ENCODE data around the gene MUC5B.

The MUC5B gene

DNA sequence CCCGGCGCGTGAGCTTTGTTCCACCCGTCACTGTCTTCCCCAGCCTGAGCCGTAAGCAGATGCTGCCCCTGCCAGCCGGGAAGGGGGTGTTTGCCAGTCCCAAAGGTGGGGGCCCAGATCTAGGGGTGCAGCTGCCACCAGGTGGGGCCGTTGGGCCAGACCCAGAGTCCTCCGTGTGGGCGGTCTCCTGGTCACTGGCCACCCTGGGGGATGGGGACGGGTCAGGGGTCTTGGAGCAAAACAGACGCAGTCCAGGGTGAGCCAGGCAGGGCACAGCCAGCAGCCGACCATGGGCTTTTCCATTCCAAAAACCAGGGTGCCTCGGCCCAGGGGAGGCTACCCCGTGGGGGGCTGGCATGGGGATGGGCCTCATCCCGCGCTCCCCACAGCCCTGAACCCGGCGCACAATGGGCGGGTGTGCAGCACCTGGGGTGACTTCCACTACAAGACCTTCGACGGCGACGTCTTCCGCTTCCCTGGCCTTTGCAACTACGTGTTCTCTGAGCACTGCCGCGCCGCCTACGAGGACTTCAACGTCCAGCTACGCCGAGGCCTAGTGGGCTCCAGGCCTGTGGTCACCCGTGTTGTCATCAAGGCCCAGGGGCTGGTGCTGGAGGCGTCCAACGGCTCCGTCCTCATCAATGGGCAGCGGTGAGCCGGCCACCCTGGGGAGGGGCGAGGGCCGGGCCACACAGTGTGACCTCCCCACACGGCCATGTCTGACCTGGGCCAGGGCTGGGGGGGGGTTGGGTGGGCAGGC lies 3.5 kb downstream of the MUC5B start:
- H3K9me2 ChIP-seq (ENCODE audit: low read depth, low read length): no peaks in the 10 kb centered on the region
- H3K4me1 ChIP-seq (ENCODE audit: insufficient read depth, low read length, severe bottlenecking): no peaks in the 10 kb centered on the region
- H3K36me3 ChIP-seq (ENCODE audit: insufficient read depth, low read length): no peaks in the 10 kb centered on the region
- no peak overlapping the region for H3K9ac ChIP-seq (ENCODE audit: low read length)
- H3K4me3 ChIP-seq (ENCODE audit: low read depth, low read length, poor library complexity, severe bottlenecking): no peak overlapping the region
- TF ChIP-seq EZH2 (IDR thresholded peaks at IDR 0.05; ENCODE audit: borderline replicate concordance, low read length) (no peak), CTCF (IDR thresholded peaks at IDR 0.05; ENCODE audit: low read length) (no peak)
- no peak overlapping the region for H2AFZ ChIP-seq (ENCODE audit: low read length)
- H3K79me2 ChIP-seq (ENCODE audit: insufficient read depth, low read length): no peaks in the 10 kb centered on the region
- no peaks in the 10 kb centered on the region for H4K20me1 ChIP-seq (ENCODE audit: insufficient read depth, low read length)
- no peak overlapping the region for H3K27ac ChIP-seq (ENCODE audit: low read depth, low read length, poor library complexity, severe bottlenecking)
- no peaks in the 10 kb centered on the region for H3K27me3 ChIP-seq (ENCODE audit: insufficient read depth, low read length)
- H3K4me2 ChIP-seq (ENCODE audit: low read length): no peak overlapping the region
- H3K9me3 ChIP-seq (ENCODE audit: low read length): no peaks in the 10 kb centered on the region
- no peaks in the 10 kb centered on the region for H3F3A ChIP-seq (ENCODE audit: insufficient read depth, low read length)

DNA sequence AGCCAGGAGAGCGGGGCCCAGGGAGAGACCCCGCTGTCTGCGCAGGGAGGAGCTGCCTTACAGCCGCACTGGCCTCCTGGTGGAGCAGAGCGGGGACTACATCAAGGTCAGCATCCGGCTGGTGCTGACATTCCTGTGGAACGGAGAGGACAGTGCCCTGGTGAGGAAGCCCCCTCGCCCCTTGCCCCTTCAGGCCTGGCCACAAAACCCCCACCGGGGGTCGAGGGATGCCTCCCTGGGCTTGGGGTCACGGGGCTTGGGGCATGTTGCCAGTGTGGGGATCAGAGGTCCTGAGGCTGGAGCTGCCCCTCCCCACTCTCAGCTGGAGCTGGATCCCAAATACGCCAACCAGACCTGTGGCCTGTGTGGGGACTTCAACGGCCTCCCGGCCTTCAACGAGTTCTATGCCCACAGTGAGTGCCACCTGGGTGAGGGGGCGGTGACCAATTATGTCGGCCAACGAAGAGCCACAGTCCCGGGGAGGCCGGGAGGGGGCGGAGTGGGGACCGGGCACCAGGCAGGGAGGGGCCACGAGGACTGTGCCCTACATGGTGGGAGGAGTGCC lies 4.2 kb downstream of the MUC5B start:
- H3K4me2 ChIP-seq (ENCODE audit: low read length): no peak overlapping the region
- H3K27me3 ChIP-seq (ENCODE audit: insufficient read depth, low read length): no peaks in the 10 kb centered on the region
- H3K36me3 ChIP-seq (ENCODE audit: insufficient read depth, low read length): no peaks in the 10 kb centered on the region
- no peaks in the 10 kb centered on the region for H3K79me2 ChIP-seq (ENCODE audit: insufficient read depth, low read length)
- no peaks in the 10 kb centered on the region for H3F3A ChIP-seq (ENCODE audit: insufficient read depth, low read length)
- H2AFZ ChIP-seq (ENCODE audit: low read length): no peak overlapping the region
- TF ChIP-seq CTCF (IDR thresholded peaks at IDR 0.05; ENCODE audit: low read length) (no peak), EZH2 (IDR thresholded peaks at IDR 0.05; ENCODE audit: borderline replicate concordance, low read length) (no peak)
- no peak overlapping the region for H3K27ac ChIP-seq (ENCODE audit: low read depth, low read length, poor library complexity, severe bottlenecking)
- no peaks in the 10 kb centered on the region for H3K9me3 ChIP-seq (ENCODE audit: low read length)
- no peaks in the 10 kb centered on the region for H3K9me2 ChIP-seq (ENCODE audit: low read depth, low read length)
- no peak overlapping the region for H3K4me3 ChIP-seq (ENCODE audit: low read depth, low read length, poor library complexity, severe bottlenecking)
- H3K9ac ChIP-seq (ENCODE audit: low read length): no peak overlapping the region
- H3K4me1 ChIP-seq (ENCODE audit: insufficient read depth, low read length, severe bottlenecking): no peaks in the 10 kb centered on the region
- H4K20me1 ChIP-seq (ENCODE audit: insufficient read depth, low read length): no peaks in the 10 kb centered on the region

DNA sequence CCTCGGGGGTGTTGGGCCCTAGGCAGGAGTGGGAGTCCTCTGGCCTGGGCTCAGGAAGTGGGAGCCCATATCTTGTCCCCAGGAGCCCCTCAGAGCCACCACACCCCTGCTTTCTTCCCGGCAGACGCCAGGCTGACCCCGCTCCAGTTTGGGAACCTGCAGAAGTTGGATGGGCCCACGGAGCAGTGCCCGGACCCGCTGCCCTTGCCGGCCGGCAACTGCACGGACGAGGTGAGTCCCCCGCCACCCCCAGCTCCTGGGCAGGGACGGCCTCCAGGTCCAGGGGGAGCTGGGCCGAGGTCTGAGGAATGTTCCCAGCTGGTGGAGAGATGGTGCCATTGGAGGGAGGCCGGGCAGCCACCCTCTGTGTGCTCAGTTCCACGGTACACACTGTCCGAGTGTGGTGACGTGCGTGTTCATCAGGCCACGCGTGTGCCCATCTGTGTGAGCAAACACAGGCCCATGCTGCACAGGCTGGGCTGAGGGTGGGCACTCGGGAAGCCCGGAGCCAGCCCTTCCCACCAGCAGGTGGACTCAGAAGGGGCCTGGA lies 4.8 kb downstream of the MUC5B start:
- Histone ChIP-seq H3K9ac (ENCODE audit: low read length) (no peak overlapping the region), H4K20me1 (ENCODE audit: insufficient read depth, low read length) (no peaks in the 10 kb centered on the region), H2AFZ (ENCODE audit: low read length) (no peak overlapping the region), H3K27ac (ENCODE audit: low read depth, low read length, poor library complexity, severe bottlenecking) (no peak overlapping the region), H3K9me3 (ENCODE audit: low read length) (no peaks in the 10 kb centered on the region), H3K4me2 (ENCODE audit: low read length) (no peak overlapping the region), H3K4me1 (ENCODE audit: insufficient read depth, low read length, severe bottlenecking) (no peaks in the 10 kb centered on the region), H3K4me3 (ENCODE audit: low read depth, low read length, poor library complexity, severe bottlenecking) (no peak overlapping the region), H3K27me3 (ENCODE audit: insufficient read depth, low read length) (no peaks in the 10 kb centered on the region), H3K9me2 (ENCODE audit: low read depth, low read length) (no peaks in the 10 kb centered on the region), H3K79me2 (ENCODE audit: insufficient read depth, low read length) (no peaks in the 10 kb centered on the region), H3F3A (ENCODE audit: insufficient read depth, low read length) (no peaks in the 10 kb centered on the region), H3K36me3 (ENCODE audit: insufficient read depth, low read length) (no peaks in the 10 kb centered on the region)
- no peak for TF ChIP-seq CTCF (IDR thresholded peaks at IDR 0.05; ENCODE audit: low read length)
- no peak for TF ChIP-seq EZH2 (IDR thresholded peaks at IDR 0.05; ENCODE audit: borderline replicate concordance, low read length)

Measured in OCI-LY1 (cell line).